Right renal pelvis (tissue), 4 donors: ENCODE data around the gene ULBP1. TPM values are rescaled to one million over a fixed set of nuclear protein-coding genes. Genes with fewer than 3 reads are reported as not detected.
A peak's percentile ranks its signal among the peaks of the same experiment; 100 is the strongest.
"Not testable (repeated sequence)": the region's sequence is repeated elsewhere in the genome, so short reads cannot be mapped to it uniquely, and the experiment has no call there.

ENCODE experiments used
- DNase-seq, 4 donors: peaks; one replicate each; pipeline ENCODE4 v3.0.0-alpha.2; 2013; ENCODE audit warnings: low read depth in 4 of 4, low spot score in 3 of 4, missing footprints in 1 of 4
- polyA plus RNA-seq, 4 donors: library from polyadenylated mRNA; unstranded; fragments of 120-200 nt; gene quantifications; one replicate each; pipeline ENCODE4 v1.2.1, GENCODE V29; 2013; ENCODE audit not compliant: insufficient read length in 4 of 4

ULBP1 gene
- polyA plus RNA-seq, 4 donors: 1.5 to 2.1 (median 1.8) TPM

DNA sequence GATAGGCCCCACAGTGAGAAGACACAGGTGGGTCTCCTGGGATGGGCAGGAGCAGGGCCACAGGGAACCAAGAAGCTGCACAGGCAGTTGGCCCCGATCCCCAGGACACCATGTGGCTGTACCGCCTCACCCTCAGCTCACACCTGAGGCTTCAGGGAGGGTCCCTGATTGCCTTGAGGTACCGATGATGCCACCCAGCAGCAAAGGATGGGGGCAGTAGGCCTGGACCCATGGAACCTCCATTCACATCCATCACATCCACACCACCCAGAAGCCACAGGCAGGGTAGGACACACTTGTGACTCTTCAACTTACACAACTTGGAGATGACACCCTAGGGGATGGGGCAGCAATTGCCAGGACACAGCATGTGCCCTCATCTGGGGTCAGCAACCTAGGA, 39.9 kb downstream of the ULBP1 start:
- DNase-seq: not testable (repeated sequence)

DNA sequence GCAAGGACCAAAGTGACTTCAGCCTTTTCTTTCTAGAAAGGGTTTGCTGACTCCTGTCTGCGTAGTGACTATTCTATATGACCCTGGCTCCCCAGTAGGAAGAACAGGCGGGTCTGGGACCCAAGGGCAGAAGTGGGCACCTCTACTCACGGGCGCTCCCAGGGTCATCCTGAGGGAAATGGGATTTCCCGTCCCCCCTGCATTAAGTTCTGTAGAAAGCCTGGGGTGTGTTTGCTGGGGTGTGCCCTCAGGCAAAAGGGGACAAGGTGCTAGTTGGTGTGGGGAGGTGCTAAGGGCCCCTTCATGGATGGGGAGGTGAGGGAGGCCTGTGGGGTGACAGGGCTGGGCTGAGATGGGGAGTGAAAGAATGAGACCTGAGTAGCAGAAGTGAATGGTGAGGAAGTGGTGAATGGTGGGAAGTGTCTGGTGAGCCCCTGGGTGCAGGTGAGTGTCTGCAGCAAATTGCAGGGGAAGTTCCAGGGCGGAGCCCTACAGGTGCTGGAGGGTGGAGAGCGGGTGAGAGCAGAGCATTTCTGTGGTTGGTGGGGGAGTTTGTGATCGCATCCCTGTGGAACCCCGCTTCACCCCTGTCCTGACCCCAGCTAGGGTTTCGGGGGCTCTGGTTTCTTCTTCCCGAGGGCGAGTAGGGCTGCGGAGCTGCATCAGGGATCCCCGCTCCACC, 40.5 kb downstream of the ULBP1 start:
- no peak for DNase-seq

DNA sequence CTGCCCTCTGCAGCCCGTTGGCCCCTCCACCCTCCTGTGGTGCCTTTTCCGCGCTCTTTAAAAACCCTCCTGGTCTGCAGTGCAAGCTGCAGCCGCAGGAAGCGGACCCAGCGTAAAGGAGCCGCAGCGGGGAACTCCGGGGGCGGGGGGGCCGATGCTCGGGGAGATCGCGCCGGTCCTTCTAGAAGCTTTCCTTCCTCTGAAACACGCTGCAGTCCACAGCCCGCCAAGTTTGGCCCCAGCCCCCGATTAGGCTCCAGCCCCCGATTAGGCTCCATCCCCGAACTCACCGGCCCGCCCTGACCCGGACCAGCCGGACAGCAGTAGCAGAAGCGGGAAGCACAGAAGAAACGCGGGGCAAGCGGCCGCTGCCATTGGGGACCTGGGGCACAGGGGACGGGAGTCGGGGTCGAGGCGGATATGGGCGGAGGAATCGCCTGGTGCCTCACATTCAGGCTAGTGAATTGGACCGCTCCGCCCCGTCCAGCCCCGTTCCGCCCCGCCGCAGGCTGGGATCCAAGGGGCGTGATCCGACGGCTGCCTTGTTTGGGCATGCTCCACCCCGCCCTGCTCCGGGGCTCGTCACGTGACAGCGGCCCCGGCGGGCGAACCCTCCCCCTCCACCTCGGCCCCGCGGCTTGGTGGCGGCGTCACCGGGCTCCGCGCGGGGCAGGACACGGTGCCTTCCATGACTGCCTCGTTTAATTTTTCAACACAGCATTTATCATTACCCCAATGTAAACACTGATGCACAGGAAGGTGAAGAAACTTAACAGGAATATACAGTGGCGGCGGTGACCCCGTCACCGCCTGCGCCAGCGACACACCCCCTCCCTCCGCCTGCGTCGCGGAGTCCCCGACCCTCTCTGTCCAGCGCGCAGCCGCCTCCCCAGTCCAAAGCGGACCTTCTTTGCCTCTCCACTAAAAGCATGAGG, 41.3 kb downstream of the ULBP1 start:
- peak; percentile 77 to 84 (median 80) for DNase-seq

DNA sequence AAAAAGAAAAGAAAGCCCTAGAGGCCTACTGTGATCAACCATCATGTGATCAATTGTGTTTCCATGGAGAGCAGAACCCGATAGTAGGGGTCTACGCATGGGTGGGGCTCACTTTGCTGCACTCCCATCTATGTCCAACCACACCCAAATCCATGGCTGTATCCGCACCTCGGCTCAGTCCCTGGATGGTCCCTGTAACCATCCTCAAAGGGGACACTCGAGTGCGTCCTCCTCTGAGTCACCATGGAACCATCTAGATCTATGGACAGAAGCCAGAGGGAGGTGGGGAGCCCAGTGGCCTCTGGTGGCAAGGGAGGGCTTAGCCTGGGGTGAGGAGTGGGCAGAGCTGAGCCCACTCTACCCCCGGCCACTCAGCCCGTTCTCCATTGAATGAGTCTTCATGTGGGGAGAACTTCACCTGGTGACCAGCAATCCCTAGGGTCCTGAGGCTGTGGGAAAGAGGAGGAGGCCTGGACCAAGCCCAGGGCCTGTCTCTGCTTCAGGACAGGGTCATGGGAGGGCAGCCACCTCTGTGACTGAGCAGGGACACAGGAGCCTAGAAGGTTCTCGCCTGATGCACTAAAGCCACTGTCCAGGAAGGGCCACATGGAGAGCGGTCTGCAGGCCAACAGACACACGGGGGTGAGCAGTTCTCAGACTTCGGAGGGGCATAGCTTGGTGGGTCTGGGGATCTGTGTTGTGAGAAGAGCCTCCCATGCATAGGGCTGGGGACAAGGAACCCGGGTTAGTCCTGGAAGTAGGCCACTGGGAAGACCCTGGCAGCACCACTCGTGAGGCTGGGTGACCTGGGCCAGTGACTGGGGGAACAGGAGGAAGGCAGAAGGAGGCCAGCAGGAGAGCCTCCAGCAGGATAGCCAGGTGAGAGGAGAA, 42.3 kb downstream of the ULBP1 start:
- no peak for DNase-seq

GRCh38 chr6:150006961-150007464, 43.3 kb downstream of the ULBP1 start:
- no peak for DNase-seq

DNA sequence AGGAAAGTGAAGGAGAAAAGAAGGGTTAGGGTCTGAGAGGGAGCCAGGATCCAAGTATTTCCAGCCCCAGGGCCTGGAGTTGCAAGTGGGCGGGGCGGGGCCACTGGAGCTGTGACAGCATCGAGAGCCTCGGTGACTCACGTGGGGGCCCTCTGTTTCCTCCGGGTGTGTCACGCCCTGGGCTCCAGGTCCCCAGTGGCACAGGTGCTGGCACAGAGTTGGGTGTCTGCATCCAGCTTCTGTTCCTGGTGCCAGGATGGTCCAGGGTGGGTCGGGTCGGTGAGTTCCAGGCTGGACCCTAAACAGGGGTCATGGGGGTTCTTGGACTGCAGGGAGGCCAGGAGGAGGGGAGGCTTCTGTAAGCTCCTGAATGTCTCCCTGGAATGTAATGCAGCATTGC, 44.8 kb downstream of the ULBP1 start:
- no peak for DNase-seq

DNA sequence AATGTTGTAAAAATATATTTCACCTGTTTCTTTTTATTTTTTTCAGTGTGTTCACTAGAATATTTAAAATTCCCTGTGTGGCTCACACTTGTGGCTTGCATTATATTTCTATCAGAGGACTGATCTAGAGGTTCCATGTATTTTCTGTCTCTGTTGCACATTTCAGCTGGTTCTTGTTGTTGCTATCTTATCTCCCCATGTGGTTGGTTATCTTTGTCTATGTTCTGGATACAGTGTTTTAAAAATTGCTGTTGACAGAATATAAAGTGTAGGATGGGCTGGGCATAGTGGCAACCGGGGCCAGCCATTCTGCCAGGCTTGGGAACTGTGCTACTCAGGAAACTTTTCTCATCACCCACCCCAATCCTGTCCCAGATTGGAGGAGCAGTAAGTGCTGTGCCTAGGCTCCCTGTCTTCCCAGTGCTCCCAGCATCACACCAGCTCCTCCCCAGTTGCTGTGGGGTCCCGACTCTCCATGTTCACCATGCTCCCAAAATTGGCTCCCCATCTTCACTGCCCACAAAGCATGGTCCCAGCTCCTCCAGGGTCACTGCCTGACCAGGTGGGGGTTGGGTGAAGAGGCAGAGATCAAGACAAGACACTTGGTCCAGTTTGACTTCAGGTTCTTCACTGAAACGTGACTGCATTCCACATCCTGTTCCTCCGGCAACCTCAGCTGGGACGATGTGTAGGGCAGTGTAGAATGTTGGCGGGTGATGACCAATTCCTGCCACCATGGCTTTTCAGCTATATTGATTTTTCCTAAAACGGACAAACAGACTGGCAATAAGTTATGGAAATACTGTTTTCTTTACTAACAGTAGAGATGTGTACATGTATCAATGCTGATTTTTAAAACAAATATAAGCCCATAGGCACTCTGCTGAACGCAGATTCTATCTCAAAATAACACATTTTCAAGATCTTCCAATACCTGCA, 49.4 kb downstream of the ULBP1 start:
- not testable (repeated sequence) for DNase-seq

- DNase-seq: not testable (repeated sequence)
Observed at GRCh38 chr6:150013785-150014622, 50.3 kb downstream of the ULBP1 start.

DNA sequence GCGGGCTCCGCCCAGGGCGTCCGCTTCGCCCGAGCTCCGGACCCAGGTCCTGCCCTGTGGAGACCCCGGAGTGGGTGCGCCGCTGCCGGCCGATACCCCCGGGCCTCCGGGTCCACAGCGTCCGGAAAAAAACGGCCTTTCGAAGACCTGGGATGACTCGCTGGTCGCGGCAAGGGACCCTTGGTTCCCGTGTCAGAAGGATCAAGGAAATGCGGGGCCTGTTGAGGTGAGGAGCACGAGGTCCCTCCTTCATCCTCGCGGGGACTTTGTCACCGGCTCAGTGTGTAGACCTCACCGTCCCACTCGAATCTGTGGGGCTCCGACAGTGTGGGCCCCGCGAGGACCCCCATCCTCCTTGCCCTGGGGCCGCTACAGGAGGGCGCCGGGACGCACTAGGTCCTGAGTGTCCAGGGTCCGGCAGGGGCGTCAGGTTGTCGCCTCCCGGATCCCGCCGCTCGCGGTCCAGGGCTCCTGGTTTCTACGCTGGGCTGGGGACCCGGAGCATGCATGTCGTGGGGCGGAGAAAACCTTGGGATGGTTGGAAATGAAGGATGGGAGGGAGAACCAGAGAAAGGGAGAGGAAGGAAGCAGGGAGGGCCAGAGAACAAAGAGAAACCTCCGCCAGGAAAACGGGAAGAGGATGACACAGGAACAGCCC, 51.0 kb downstream of the ULBP1 start:
- not testable (repeated sequence) for DNase-seq

DNA sequence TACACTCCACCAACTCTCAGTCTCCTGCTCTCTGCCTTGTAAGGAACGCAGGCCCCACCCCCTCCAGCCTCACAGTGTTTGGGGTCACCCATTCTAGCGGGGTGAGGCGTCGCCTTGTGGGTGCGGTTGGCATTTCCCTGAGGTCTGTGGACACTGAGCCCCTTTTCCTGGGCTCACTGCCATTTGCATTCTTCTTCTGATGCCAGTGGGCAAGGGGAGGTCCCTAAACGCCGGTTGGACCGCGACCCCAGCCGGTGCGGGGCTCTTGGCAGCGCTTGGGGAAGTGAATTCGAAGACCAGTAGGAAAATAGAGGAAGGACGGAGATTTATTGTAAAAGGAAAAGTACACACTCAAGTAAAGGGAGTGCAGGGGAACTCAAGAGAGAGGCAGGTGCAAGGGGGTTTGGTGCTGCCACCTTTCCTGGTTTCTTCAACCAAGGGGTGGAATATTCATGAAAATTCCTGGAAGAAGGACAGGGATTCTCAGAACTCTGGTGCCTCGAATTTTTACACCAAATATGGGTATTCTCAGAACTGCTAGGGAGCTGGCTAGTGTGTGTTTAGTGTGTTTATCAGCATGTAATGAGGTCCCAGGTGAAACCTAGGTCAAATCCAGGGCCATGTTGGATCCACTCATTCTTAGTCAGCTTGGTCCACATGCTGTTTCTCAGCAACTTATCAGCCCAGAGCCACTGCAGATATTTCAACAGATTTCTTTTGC, 51.7 kb downstream of the ULBP1 start:
- not testable (repeated sequence) for DNase-seq

- DNase-seq: peak in 3 of 4 donors; percentile 44 to 48 (median 47)
Observed at GRCh38 chr6:150016324-150017185, 52.8 kb downstream of the ULBP1 start.

DNA sequence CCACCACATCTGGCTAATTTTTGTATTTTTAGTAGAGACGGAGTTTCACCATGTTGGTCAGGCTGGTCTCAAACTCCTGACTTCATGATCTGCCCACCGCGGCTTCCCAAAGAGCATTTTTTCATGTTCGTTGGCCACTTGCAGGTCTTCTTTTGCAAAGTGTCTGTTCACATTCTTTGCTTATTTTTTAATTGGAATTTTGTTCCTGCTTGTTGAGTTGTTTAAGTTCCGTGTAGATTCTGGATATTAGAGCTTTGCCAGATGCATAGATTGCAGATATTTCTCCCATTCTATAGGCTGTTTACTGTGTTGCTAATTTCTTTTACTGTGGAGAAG, 53.4 kb downstream of the ULBP1 start:
- DNase-seq: not testable (repeated sequence)

DNA sequence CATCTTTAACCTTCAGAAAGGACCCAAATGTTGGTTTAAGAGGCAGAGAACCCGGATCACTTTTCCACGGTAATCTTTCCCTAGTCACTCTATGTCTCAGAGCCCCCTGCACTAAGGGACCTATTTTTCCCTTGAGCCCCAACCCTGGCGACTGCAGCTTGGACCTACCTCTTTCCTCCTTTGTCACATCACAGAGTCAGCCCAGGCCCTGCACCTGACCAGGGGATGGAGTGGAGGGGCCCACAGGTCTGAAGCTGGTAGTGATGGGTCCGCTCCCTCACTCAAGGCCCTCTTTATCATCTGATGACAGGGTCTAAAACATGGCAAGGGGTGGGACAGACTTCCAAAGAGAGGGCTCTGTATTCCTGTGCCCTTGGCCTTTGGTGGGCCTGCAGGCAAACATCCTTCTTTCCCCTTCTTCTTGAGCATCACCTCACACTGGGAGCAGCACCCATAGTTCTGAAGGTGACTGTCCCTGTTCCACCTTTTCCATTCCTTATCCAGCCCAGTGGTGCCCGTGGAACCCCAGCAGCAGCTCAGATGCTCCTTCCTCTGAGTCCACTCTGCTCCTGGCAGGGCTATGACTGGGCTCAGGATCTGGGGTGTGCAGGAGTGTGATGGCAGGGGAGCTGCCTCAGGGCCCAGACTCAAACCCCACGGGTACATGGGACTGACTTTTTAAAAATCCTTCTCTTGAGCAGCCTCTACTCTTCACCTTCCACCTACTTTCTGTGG, 55.3 kb downstream of the ULBP1 start:
- DNase-seq: no peak

- DNase-seq: not testable (repeated sequence)
Observed at GRCh38 chr6:150021870-150022269, 58.1 kb downstream of the ULBP1 start.
